ENCODE data around the gene MKLN1. TPM values are rescaled to one million over a fixed set of nuclear protein-coding genes. Genes with fewer than 3 reads are reported as not detected.
A peak's percentile ranks its signal among the peaks of the same experiment; 100 is the strongest.
"Not testable (repeated sequence)": the region's sequence is repeated elsewhere in the genome, so short reads cannot be mapped to it uniquely, and the experiment has no call there.

Gene MKLN1
- total and polyA plus RNA-seq, 7 donors: 14.7 to 70.8 (median 42.9) TPM

GRCh38 chr7:131302876-131303707 lies 24.6 kb upstream of the MKLN1 start:
- no peak for DNase-seq
- no peak overlapping the region for H3K27ac ChIP-seq
- peak; percentile 41 to 64 (median 54) for ATAC-seq

GRCh38 chr7:131305152-131305551 lies 22.5 kb upstream of the MKLN1 start:
- ATAC-seq: no peak
- Histone ChIP-seq H3K9me3 (no peaks in the 10 kb centered on the region), H3K4me3 (no peak overlapping the region), H3K4me1 (peaks cover 22% of the 10 kb centered on the region), H3K36me3 (ENCODE audit: insufficient read depth in 1 of 2, low read depth in 1 of 2) (no peaks in the 10 kb centered on the region), H3K27ac (no peak overlapping the region), H3K27me3 (ENCODE audit: insufficient read depth in 3 of 3, low read length in 2 of 3) (no peaks in the 10 kb centered on the region)
- intact Hi-C loops (cut with DNase I): loop anchor here in 1 of 2 donors (10.0 kb wide), 1 partner anchor 200 kb away; no protein-coding TSS in a partner anchor
- DNase-seq: no peak
- no peak for TF ChIP-seq CTCF (IDR thresholded peaks at IDR 0.05)

More at GRCh38 chr7:131302876-131303707, 24.6 kb upstream of the MKLN1 start:
- peaks cover 24% of the 10 kb centered on the region for H3K4me1 ChIP-seq
- peak; percentile 57 for TF ChIP-seq CTCF (IDR thresholded peaks at IDR 0.05)
- WGBS, 3 donors: 65 to 78% (median 70%) methylated on average over 8 of the region's 8 CpGs
- H3K9me3 ChIP-seq: no peaks in the 10 kb centered on the region
- no peaks in the 10 kb centered on the region for H3K36me3 ChIP-seq (ENCODE audit: insufficient read depth in 1 of 2, low read depth in 1 of 2)
- H3K27me3 ChIP-seq (ENCODE audit: insufficient read depth in 3 of 3, low read length in 2 of 3): no peaks in the 10 kb centered on the region
- H3K4me3 ChIP-seq: no peak overlapping the region
- intact Hi-C loops (cut with DNase I): loop anchor here in 1 of 2 donors (2.0 to 10.0 kb wide), 2 partner anchors 198 to 234 kb away; no protein-coding TSS in a partner anchor

- whole genome bisulfite sequencing, 3 donors: 92 to 98% (median 96%) methylated on average over 3 of the region's 3 CpGs
- not testable (repeated sequence) for ATAC-seq; H3K36me3 ChIP-seq (ENCODE audit: insufficient read depth in 1 of 2, low read depth in 1 of 2); DNase-seq; H3K9me3 ChIP-seq; H3K27ac ChIP-seq; H3K27me3 ChIP-seq (ENCODE audit: insufficient read depth in 3 of 3, low read length in 2 of 3); H3K4me3 ChIP-seq
- intact Hi-C loops (cut with DNase I): loop anchor here in 1 of 2 donors (10.0 kb wide), 1 partner anchor 201 kb away; no protein-coding TSS in a partner anchor
- peaks cover 14% of the 10 kb centered on the region for H3K4me1 ChIP-seq
Observed at GRCh38 chr7:131306041-131306440, 21.6 kb upstream of the MKLN1 start.

- no peaks in the 10 kb centered on the region for H3K9me3 ChIP-seq
- H3K4me3 ChIP-seq: no peak overlapping the region
- H3K27ac ChIP-seq: no peak overlapping the region
- DNase-seq (no peak), ATAC-seq (no peak)
- no peaks in the 10 kb centered on the region for H3K27me3 ChIP-seq (ENCODE audit: insufficient read depth in 3 of 3, low read length in 2 of 3)
- H3K4me1 ChIP-seq: peaks cover 7% of the 10 kb centered on the region
- TF ChIP-seq CTCF (IDR thresholded peaks at IDR 0.05): no peak
- H3K36me3 ChIP-seq (ENCODE audit: insufficient read depth in 1 of 2, low read depth in 1 of 2): no peaks in the 10 kb centered on the region
- intact Hi-C loops (cut with DNase I): loop anchor here in 1 of 2 donors (10.0 kb wide), 1 partner anchor 202 kb away; no protein-coding TSS in a partner anchor
Observed at GRCh38 chr7:131306777-131307176, 20.9 kb upstream of the MKLN1 start.

- DNase-seq: no peak
- Histone ChIP-seq H3K27me3 (ENCODE audit: insufficient read depth in 3 of 3, low read length in 2 of 3) (no peaks in the 10 kb centered on the region), H3K27ac (no peak overlapping the region), H3K4me1 (peaks cover 7% of the 10 kb centered on the region), H3K4me3 (no peak overlapping the region), H3K36me3 (ENCODE audit: insufficient read depth in 1 of 2, low read depth in 1 of 2) (no peaks in the 10 kb centered on the region), H3K9me3 (no peaks in the 10 kb centered on the region)
- TF ChIP-seq CTCF (IDR thresholded peaks at IDR 0.05): no peak
- WGBS, 3 donors: 94 to 97% (median 95%) methylated on average over 1 of the region's 1 CpG
- intact Hi-C loops (cut with DNase I): loop anchor here in 1 of 2 donors (10.0 kb wide), 1 partner anchor 203 kb away; no protein-coding TSS in a partner anchor
- ATAC-seq: no peak
Observed at GRCh38 chr7:131307627-131308026, 20.0 kb upstream of the MKLN1 start.
